ENCODE data around the gene NFATC2. TPM values are rescaled to one million over a fixed set of nuclear protein-coding genes. Genes with fewer than 3 reads are reported as not detected.

Gene NFATC2
- total and polyA plus RNA-seq, 2 experiments from 2014 or later = 4.9 to 8.3 TPM

- H3K27ac ChIP-seq = no peak overlapping the region
- H3K9me2 ChIP-seq (replicated peaks; ENCODE audit: insufficient read depth) = no peaks in the 10 kb centered on the region
- TF ChIP-seq CTCF (IDR thresholded peaks at IDR 0.05; ENCODE audit: poor library complexity) = no peak
- DNase-seq (ENCODE audit: low spot score) = no peak
- no peaks in the 10 kb centered on the region for H4K20me1 ChIP-seq (ENCODE audit: insufficient read depth, poor library complexity, severe bottlenecking)
- no peak overlapping the region for H3K4me2 ChIP-seq
- no peaks in the 10 kb centered on the region for H3K79me2 ChIP-seq
- H2AFZ ChIP-seq = no peak overlapping the region
- no peak overlapping the region for H3K4me3 ChIP-seq
- no peaks in the 10 kb centered on the region for H3K27me3 ChIP-seq
- H3K36me3 ChIP-seq (replicated peaks; ENCODE audit: insufficient read depth, low read depth) = no peaks in the 10 kb centered on the region
- no peaks in the 10 kb centered on the region for H3K9me3 ChIP-seq (ENCODE audit: low read depth)
- H3K4me1 ChIP-seq (ENCODE audit: insufficient read depth) = no peaks in the 10 kb centered on the region
- WGBS (ENCODE audit: low lambda C conversion rate, missing lambda C conversion rate) = 95% methylated on average over 4 of the region's 4 CpGs
Measured at GRCh38 chr20:51401496-51401895, 141.0 kb downstream of the NFATC2 start.

DNA sequence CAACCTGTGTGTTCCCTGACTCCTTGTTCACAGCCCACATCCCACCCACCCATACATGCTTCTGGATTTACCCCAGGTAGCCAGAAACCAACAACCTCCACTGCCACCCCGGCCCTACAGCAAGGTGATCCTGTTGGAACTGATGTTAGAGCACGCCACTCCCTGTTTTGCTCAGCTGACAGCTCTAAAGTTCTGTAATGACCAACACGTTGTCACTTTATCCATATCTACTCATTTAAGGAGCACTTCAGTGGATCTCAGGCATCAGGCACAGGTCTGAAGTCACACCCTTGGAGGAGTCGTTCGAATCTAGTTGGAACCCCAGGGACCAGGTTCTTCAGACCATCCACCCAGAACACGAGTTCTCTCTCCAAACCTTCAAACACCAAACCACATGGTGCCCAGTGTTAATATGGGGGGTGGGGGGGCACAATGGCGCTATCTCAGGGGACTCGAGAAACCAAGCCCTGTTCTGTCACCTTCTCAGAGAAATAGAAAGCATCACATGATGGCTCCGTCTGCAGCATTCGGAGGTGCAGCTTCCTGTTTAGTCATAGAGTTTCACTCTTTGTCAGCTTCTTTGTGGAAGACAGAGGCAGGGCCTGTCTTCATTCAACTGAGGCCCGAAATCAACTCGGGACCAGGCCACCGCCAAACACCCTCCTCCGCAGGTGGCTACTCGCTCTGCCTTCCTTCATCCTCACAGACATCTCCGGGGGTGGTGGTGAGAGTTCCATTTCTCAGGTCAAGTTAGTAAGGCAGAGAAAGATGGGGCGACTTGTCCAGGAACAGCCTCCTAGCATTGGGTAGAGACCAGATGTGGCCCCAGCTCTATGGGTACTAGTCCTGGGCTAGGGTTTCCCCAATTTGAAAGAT, 142.2 kb downstream of the NFATC2 start:
- H2AFZ ChIP-seq = no peak overlapping the region
- no peak overlapping the region for H3K4me2 ChIP-seq
- H3K36me3 ChIP-seq (replicated peaks; ENCODE audit: insufficient read depth, low read depth) = no peaks in the 10 kb centered on the region
- H3K4me3 ChIP-seq = no peak overlapping the region
- H3K9me3 ChIP-seq (ENCODE audit: low read depth) = no peaks in the 10 kb centered on the region
- H3K79me2 ChIP-seq = no peaks in the 10 kb centered on the region
- no peak overlapping the region for H3K27ac ChIP-seq
- H3K9me2 ChIP-seq (replicated peaks; ENCODE audit: insufficient read depth) = no peaks in the 10 kb centered on the region
- H3K4me1 ChIP-seq (ENCODE audit: insufficient read depth) = no peaks in the 10 kb centered on the region
- H4K20me1 ChIP-seq (ENCODE audit: insufficient read depth, poor library complexity, severe bottlenecking) = no peaks in the 10 kb centered on the region
- H3K27me3 ChIP-seq = no peaks in the 10 kb centered on the region
- WGBS (ENCODE audit: low lambda C conversion rate, missing lambda C conversion rate) = 92% methylated on average over 17 of the region's 17 CpGs
- no peak for TF ChIP-seq EZH2 (IDR thresholded peaks at IDR 0.05; ENCODE audit: borderline replicate concordance)
- no peak for TF ChIP-seq CTCF (IDR thresholded peaks at IDR 0.05; ENCODE audit: poor library complexity)
- TF ChIP-seq EZH2phosphoT487 (IDR thresholded peaks at IDR 0.05; ENCODE audit: low read depth, severe bottlenecking, unreplicated experiment) = no peak
- no peak for DNase-seq (ENCODE audit: low spot score)

DNA sequence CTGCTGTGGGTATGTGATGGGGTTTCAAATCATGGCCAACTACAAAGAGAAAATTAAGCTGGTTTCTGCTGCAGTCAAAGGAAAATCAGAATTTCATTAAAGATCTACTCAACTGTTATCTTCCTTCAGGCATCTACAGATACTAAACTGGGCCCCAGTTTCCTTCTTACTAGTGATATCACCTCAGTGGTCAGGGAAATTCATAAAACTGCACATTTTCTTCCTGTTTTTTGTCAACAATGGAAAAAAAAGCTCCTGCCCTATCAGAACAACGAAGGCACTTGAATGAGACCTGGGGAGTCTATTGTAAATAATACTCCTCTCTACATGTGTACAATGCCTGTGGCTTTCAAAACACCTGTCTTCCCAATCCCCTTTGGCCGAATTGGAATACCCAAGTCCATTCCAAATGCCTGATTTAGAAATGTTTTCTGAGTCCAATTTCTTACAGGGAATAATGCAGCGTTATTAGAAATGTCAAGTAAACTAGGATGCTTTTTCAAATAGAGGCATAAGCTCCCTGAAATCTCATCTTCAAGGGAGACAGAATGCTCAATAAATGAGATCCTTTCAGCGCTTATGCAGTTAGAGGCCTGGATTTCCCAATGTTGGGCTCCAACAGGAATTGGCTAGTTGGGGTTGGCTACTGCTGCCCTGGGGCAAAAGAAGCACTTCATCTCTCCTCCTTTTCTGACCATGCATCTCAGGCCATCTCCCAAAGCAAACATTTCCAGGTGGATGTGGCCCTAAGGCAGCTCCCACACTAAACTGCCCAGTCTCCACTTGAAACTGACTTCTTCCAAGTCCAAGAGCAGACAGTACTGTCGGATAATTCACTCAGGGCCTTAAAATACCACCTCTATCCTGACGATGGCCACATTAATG, 143.3 kb downstream of the NFATC2 start:
- no peaks in the 10 kb centered on the region for H3K36me3 ChIP-seq (replicated peaks; ENCODE audit: insufficient read depth, low read depth)
- no peaks in the 10 kb centered on the region for H3K4me1 ChIP-seq (ENCODE audit: insufficient read depth)
- no peak overlapping the region for H3K27ac ChIP-seq
- no peak overlapping the region for H3K4me2 ChIP-seq
- TF ChIP-seq EZH2 (IDR thresholded peaks at IDR 0.05; ENCODE audit: borderline replicate concordance) (no peak), EZH2phosphoT487 (IDR thresholded peaks at IDR 0.05; ENCODE audit: low read depth, severe bottlenecking, unreplicated experiment) (no peak), CTCF (IDR thresholded peaks at IDR 0.05; ENCODE audit: poor library complexity) (no peak)
- 90% methylated on average over 6 of the region's 6 CpGs for WGBS (ENCODE audit: low lambda C conversion rate, missing lambda C conversion rate)
- H3K9me2 ChIP-seq (replicated peaks; ENCODE audit: insufficient read depth) = no peaks in the 10 kb centered on the region
- no peak for DNase-seq (ENCODE audit: low spot score)
- no peaks in the 10 kb centered on the region for H3K27me3 ChIP-seq
- H3K9me3 ChIP-seq (ENCODE audit: low read depth) = no peaks in the 10 kb centered on the region
- H3K79me2 ChIP-seq = no peaks in the 10 kb centered on the region
- H3K4me3 ChIP-seq = no peak overlapping the region
- no peak overlapping the region for H2AFZ ChIP-seq
- H4K20me1 ChIP-seq (ENCODE audit: insufficient read depth, poor library complexity, severe bottlenecking) = no peaks in the 10 kb centered on the region
